K562 (cell line): Measurements from ENCODE around the gene EML1. TPM values are rescaled to one million over a fixed set of nuclear protein-coding genes. Genes with fewer than 3 reads are reported as not detected.

ENCODE experiments used
- ATAC-seq: fragments of 200-7000 bp; cut with Tn5 transposase; 3 replicates; pipeline ENCODE4 v1.9.1; 2020; ENCODE audit warnings: moderate library complexity
- BruUV-seq: library from RNA; stranded (reverse); fragments of 400-500 nt; replicated peaks from 2 replicates; lab custom pipeline; 2021; lab: Mats Ljungman, UMichigan
- CTCF ChIA-PET: fragments of 300-600 bp; formaldehyde crosslinking; extraction: SDS; loops from one replicate; lab custom pipeline; 2021; ENCODE audit warnings: low intra/inter-chr PET ratio; lab: Yijun Ruan, JAX
- POLR2A ChIA-PET: fragments of 300-600, 350-650 bp; sonication (Branson Sonifier 250); formaldehyde crosslinking; extraction: SDS; loops from one replicate; lab custom pipeline; 2021; ENCODE audit warnings: antibody characterized with exemption, inconsistent platforms; lab: Yijun Ruan, JAX
- DNase-seq, 4 experiments: peaks; one replicate each; pipeline versions ENCODE4 v3.0.0 to v3.0.0-alpha.2; 2011 to 2018; ENCODE audit warnings: low spot score in 3 of 4, mixed read lengths in 3 of 4; ENCODE audit errors: extremely low read depth in 1 of 4
- FAIRE-seq: peaks from 2 replicates; lab custom pipeline; 2011; peaks lifted over from hg19 to GRCh38; lab: Jason Lieb, UNC
- H2AFZ ChIP-seq: 2 replicates; pipeline ENCODE4 v1.6.0; 2011; ENCODE audit warnings: low read depth, low read length, control low read depth, inconsistent platforms
- H3K27ac ChIP-seq: fragments of 200-600 bp; 3 replicates; pipeline ENCODE4 v1.8.0; 2011; ENCODE audit warnings: low read depth, mild to moderate bottlenecking, control low read depth, inconsistent platforms, low read length, moderate library complexity, mixed read lengths; ENCODE audit errors: extremely low read depth
- H3K27me3 ChIP-seq, 2 experiments: fragments of 300-600 bp in 1 of 2; 2 replicates in 1 of 2; 3 replicates in 1 of 2; pipeline versions ENCODE4 v1.6.0 to v1.8.0; 2011; ENCODE audit warnings: inconsistent platforms in 2 of 2, low read length in 2 of 2, mild to moderate bottlenecking in 1 of 2, mixed read lengths in 1 of 2, moderate library complexity in 1 of 2; ENCODE audit not compliant: control insufficient read depth in 2 of 2, insufficient read depth in 2 of 2
- H3K36me3 ChIP-seq: fragments of 300-600 bp; 3 replicates; pipeline ENCODE4 v1.8.0; 2011; ENCODE audit warnings: mild to moderate bottlenecking, low read length, inconsistent platforms; ENCODE audit not compliant: control insufficient read depth, insufficient read depth
- H3K4me1 ChIP-seq, 2 experiments: fragments of 200-600 bp in 1 of 2; replicated peaks in 1 of 2; 2 replicates in 1 of 2; 3 replicates in 1 of 2; pipeline versions ENCODE4 v1.5.1 to v1.8.0; 2011; ENCODE audit warnings: inconsistent platforms in 2 of 2, low read length in 2 of 2, mild to moderate bottlenecking in 1 of 2, mixed read lengths in 1 of 2, moderate library complexity in 1 of 2; ENCODE audit not compliant: control insufficient read depth in 2 of 2, insufficient read depth in 2 of 2
- H3K4me2 ChIP-seq: 2 replicates; pipeline ENCODE4 v1.6.1; 2011; ENCODE audit warnings: low read length, control low read depth, inconsistent platforms, mixed read lengths; ENCODE audit not compliant: insufficient read depth
- H3K4me3 ChIP-seq: fragments of 200-600 bp; sonication (generic), shearing (Covaris generic); 2 replicates; pipeline ENCODE4 v1.5.1; 2016; ENCODE audit warnings: control low read depth, inconsistent platforms
- H3K79me2 ChIP-seq: fragments of 200-600 bp; 3 replicates; pipeline ENCODE4 v1.8.0; 2011; ENCODE audit warnings: low read length, inconsistent platforms; ENCODE audit not compliant: control insufficient read depth, insufficient read depth
- H3K9ac ChIP-seq, 2 experiments: 2 replicates each; pipeline versions ENCODE4 v1.6.0 to v1.6.1; 2011; ENCODE audit warnings: low read depth in 2 of 2, low read length in 2 of 2, control low read depth in 1 of 2, inconsistent platforms in 1 of 2, mild to moderate bottlenecking in 1 of 2, mixed read lengths in 1 of 2; ENCODE audit not compliant: insufficient read depth in 1 of 2
- H3K9me1 ChIP-seq: one replicate; pipeline ENCODE4 v1.6.0; 2011; ENCODE audit warnings: inconsistent platforms, mild to moderate bottlenecking, low read length, moderate library complexity; ENCODE audit not compliant: control insufficient read depth, insufficient read depth
- H3K9me3 ChIP-seq: replicated peaks from 2 replicates; pipeline ENCODE4 v1.5.1; 2011; ENCODE audit warnings: low read depth, low read length, inconsistent platforms; ENCODE audit not compliant: control insufficient read depth, insufficient read depth
- H4K20me1 ChIP-seq: replicated peaks from 2 replicates; pipeline ENCODE4 v1.6.1; 2011; ENCODE audit warnings: low read length, inconsistent platforms, mixed read lengths; ENCODE audit not compliant: control insufficient read depth, insufficient read depth
- CBFA2T2 ChIP-seq: fragments of 450-650 bp; conservative IDR thresholded peaks from 2 replicates; pipeline ENCODE4 v1.6.1; 2017; ENCODE audit warnings: mild to moderate bottlenecking
- ETS1 ChIP-seq: conservative IDR thresholded peaks from 2 replicates; pipeline ENCODE4 v1.6.1; 2011; ENCODE audit warnings: low read depth, mild to moderate bottlenecking, low read length; ENCODE audit not compliant: control insufficient read depth
- HDAC8 ChIP-seq: fragments of 450-650 bp; IDR thresholded peaks from 2 replicates; pipeline ENCODE4 v1.6.1; 2016; ENCODE audit warnings: mild to moderate bottlenecking, missing genetic modification characterization, moderate library complexity, missing compliant biosample characterization
- NBN ChIP-seq: fragments of 450-650 bp; IDR thresholded peaks from 2 replicates; pipeline ENCODE4 v1.6.1; 2016; ENCODE audit warnings: low read depth, mild to moderate bottlenecking
- NCOA6 ChIP-seq: fragments of 450-650 bp; IDR thresholded peaks from 2 replicates; pipeline ENCODE4 v1.6.1; 2017; ENCODE audit warnings: mild to moderate bottlenecking
- RBM22 ChIP-seq: fragments of 200-400 bp; formaldehyde crosslinking; IDR thresholded peaks from 2 replicates; pipeline ENCODE4 v1.6.1; 2018; ENCODE audit warnings: low read length, low read depth; ENCODE audit not compliant: poor library complexity, severe bottlenecking
- STAT6 ChIP-seq: sonication (generic); formaldehyde crosslinking; IDR thresholded peaks from 2 replicates; pipeline ENCODE4 v1.8.1; 2023; ENCODE audit warnings: mild to moderate bottlenecking, missing genetic modification reagents
- THRA ChIP-seq: fragments of 450-650 bp; IDR thresholded peaks from 2 replicates; pipeline ENCODE4 v1.6.1; 2017; ENCODE audit warnings: mild to moderate bottlenecking, moderate library complexity
- TOE1 ChIP-seq, 2 experiments: fragments of 450-650 bp in 1 of 2; sonication (generic) in 1 of 2; formaldehyde crosslinking in 1 of 2; IDR thresholded peaks; 2 replicates each; pipeline versions ENCODE4 v1.7.1 to v1.8.0; 2016 to 2022; ENCODE audit warnings: borderline replicate concordance in 2 of 2, mild to moderate bottlenecking in 2 of 2, antibody characterized with exemption in 1 of 2, inconsistent platforms in 1 of 2, low read depth in 1 of 2, missing genetic modification reagents in 1 of 2, moderate library complexity in 1 of 2
- ZC3H8 ChIP-seq: fragments of 450-650 bp; IDR thresholded peaks from 2 replicates; pipeline ENCODE4 v1.6.1; 2017
- ZNF263 ChIP-seq: sonication (generic); formaldehyde crosslinking; IDR thresholded peaks from 2 replicates; pipeline ENCODE4 v1.8.0; 2022; ENCODE audit warnings: mild to moderate bottlenecking, missing genetic modification reagents, borderline replicate concordance
- ZNF583 ChIP-seq: fragments of 250-450 bp; sonication (Bioruptor Pico); IDR thresholded peaks from 2 replicates; pipeline ENCODE4 v1.4.0; 2020
- ZNF75A ChIP-seq: fragments of 450-650 bp; formaldehyde crosslinking; IDR thresholded peaks from 2 replicates; pipeline ENCODE4 v1.4.0; 2020; ENCODE audit warnings: mild to moderate bottlenecking
- ZNF766 ChIP-seq: fragments of 200-800 bp; sonication (Bioruptor generic); conservative IDR thresholded peaks from 2 replicates; pipeline ENCODE4 v1.6.1; 2016; ENCODE audit warnings: missing genetic modification characterization, missing compliant biosample characterization
- WGBS: fragments of 100-300 bp; shearing (Covaris generic); methylation state at CpG from one replicate; pipeline ENCODE4 v1.1.6; 2016; ENCODE audit warnings: low coverage, mixed read lengths; ENCODE audit not compliant: insufficient coverage; ENCODE audit errors: missing lambda C conversion rate; 5-methylcytosine and 5-hydroxymethylcytosine counted together
- in situ Hi-C: fragments of 300-500 bp; cut with MboI; formaldehyde crosslinking; loops from 4 replicates; pipeline ENCODE4 v1.15.0; 2018; ENCODE audit warnings: inconsistent platforms, mixed read lengths
- intact Hi-C: fragments of 100-400 bp; cut with micrococcal nuclease; formaldehyde crosslinking; loops from 2 replicates; pipeline ENCODE4 v1.14.2; 2022
- polyA plus RNA-seq, 8 experiments: library from polyadenylated mRNA; depleted of rRNA in 4 of 8; stranded (reverse) in 5 of 8; unstranded in 3 of 8; fragments of >200 nt; fragmentation: Nextera tagmentation in 2 of 8; fragmentation: Illumina TruSeq in 1 of 8; extraction: Ambion mirVana in 2 of 8; extraction: Trizol in 1 of 8; gene quantifications; 2 replicates each; pipeline versions ENCODE4 v1.2.1 to v1.2.3, GENCODE V29; 2011 to 2014; ENCODE audit warnings: inconsistent platforms in 1 of 8, missing spikeins in 1 of 8
- total RNA-seq, 7 experiments: library from RNA; depleted of rRNA in 6 of 7; stranded (reverse); fragments of >200 nt in 6 of 7; fragmentation: Illumina TruSeq in 2 of 7; extraction: Trizol in 2 of 7; gene quantifications; 2 replicates each; pipeline versions ENCODE4 v1.2.1 to v1.2.3, GENCODE V29; 2011 to 2021; ENCODE audit warnings: low replicate concordance in 1 of 7

EML1 gene
- total and polyA plus RNA-seq, 9 of the 15 experiments (the other 6 are each of a cell fraction or from before 2014, with no cell fraction given), result 0.01 to 0.35 (median 0.07) TPM; not detected in 2

- POLR2A ChIA-PET, result no interaction called here
These were observed 72.2 kb downstream of the EML1 start for GRCh38 chr14:99865408-99865807.

GRCh38 chr14:99870617-99871016 is 77.4 kb downstream of the EML1 start:
- peaks cover 14 to 23% of the 10 kb centered on the region in 2 experiments; a peak in 3 of 5 replicates for H3K27me3 ChIP-seq
- ChIA-PET POLR2A (no interaction called here), CTCF (no interaction called here)
- H3K36me3 ChIP-seq, result no peaks in the 10 kb centered on the region
- H3K4me3 ChIP-seq, result no peak overlapping the region
- H3K4me1 ChIP-seq, result no peaks in the 10 kb centered on the region
- no peaks in the 10 kb centered on the region for H3K9me1 ChIP-seq
- no peaks in the 10 kb centered on the region for H4K20me1 ChIP-seq
- no peaks in the 10 kb centered on the region for H3K9me3 ChIP-seq
- no peak for DNase-seq
- no peak overlapping the region for H2AFZ ChIP-seq
- 8% methylated on average over 3 of the region's 3 CpGs for WGBS
- BruUV-seq, result no TSS peak
- H3K27ac ChIP-seq, result no peak overlapping the region
- H3K4me2 ChIP-seq, result no peak overlapping the region
- H3K79me2 ChIP-seq, result no peaks in the 10 kb centered on the region
- H3K9ac ChIP-seq, result no peak overlapping the region
- no peak for ATAC-seq
- no peak for FAIRE-seq
- intact Hi-C loops, result loop anchor here (10.0 kb wide), 1 partner anchor 76 kb away; the partner anchor contains the start of gene EML1
- in situ Hi-C loops, result no loop called here
- TF ChIP-seq ZNF263 (CRISPR knock-in tag) (no peak), STAT6 (CRISPR knock-in tag) (no peak), ETS1 (no peak), RBM22 (no peak), THRA (no peak), ZNF583 (CRISPR knock-in tag) (no peak), NCOA6 (no peak)

More at GRCh38 chr14:99865408-99865807, 72.2 kb downstream of the EML1 start:
- 0% methylated on average over 2 of the region's 2 CpGs for WGBS
- CTCF ChIA-PET, result no interaction called here
- H3K9ac ChIP-seq, result no peak overlapping the region
- no peak for FAIRE-seq
- H3K79me2 ChIP-seq, result no peaks in the 10 kb centered on the region
- H3K36me3 ChIP-seq, result no peaks in the 10 kb centered on the region
- H3K9me3 ChIP-seq, result no peaks in the 10 kb centered on the region
- H2AFZ ChIP-seq, result no peak overlapping the region
- no TSS peak for BruUV-seq
- TF ChIP-seq ZNF75A, result no peak
- TF ChIP-seq TOE1 (IDR thresholded peaks at IDR 0.05; ENCODE audit: borderline replicate concordance), result no peak
- no peak for TF ChIP-seq TOE1 (CRISPR knock-in tag; IDR thresholded peaks at IDR 0.05; ENCODE audit: borderline replicate concordance, low read depth)
- TF ChIP-seq ZC3H8, result no peak
- TF ChIP-seq CBFA2T2, result no peak
- no peak for TF ChIP-seq ZNF766 (CRISPR knock-in tag)
- no peak for TF ChIP-seq HDAC8
- TF ChIP-seq NBN, result no peak
- TF ChIP-seq, all 486 proteins: peak for 0
- Histone ChIP-seq H3K4me2 (no peak overlapping the region), H3K27ac (no peak overlapping the region), H4K20me1 (no peaks in the 10 kb centered on the region), H3K27me3 (peaks cover 6% of the 10 kb centered on the region in 2 experiments; a peak in 1 of 5 replicates), H3K9me1 (no peaks in the 10 kb centered on the region), H3K4me1 (no peaks in the 10 kb centered on the region), H3K4me3 (no peak overlapping the region)
- ATAC-seq (no peak), DNase-seq (no peak)
- in situ Hi-C loops (no loop called here), intact Hi-C loops (no loop called here)
